Testis (tissue), 2 donors: ENCODE data around the gene EPHA7.

ENCODE experiments used
- CTCF ChIP-seq, 3 experiments: fragments of 450-650 bp in 2 of 3; fragments of 200-600 bp in 1 of 3; sonication (generic) in 1 of 3; IDR thresholded peaks; one replicate each; pipeline ENCODE4 v1.5.1; 2016 to 2019; ENCODE audit warnings: antibody characterized with exemption in 3 of 3, mild to moderate bottlenecking in 2 of 3, moderate library complexity in 1 of 3
- POLR2A ChIP-seq: fragments of 450-650 bp; IDR thresholded peaks from one replicate; pipeline ENCODE4 v1.6.1; 2017; ENCODE audit warnings: antibody characterized with exemption, mild to moderate bottlenecking, moderate library complexity

GRCh38 chr6:93433592-93433991, 14.2 kb upstream of the EPHA7 start:
- TF ChIP-seq CTCF (IDR thresholded peaks at IDR 0.05) (no peak), POLR2A (no peak)
